Smooth muscle cell (in vitro differentiated cells): ENCODE data around the gene ZBTB43. TPM values are rescaled to one million over a fixed set of nuclear protein-coding genes. Genes with fewer than 3 reads are reported as not detected.

Experiments
- DNase-seq: peaks from one replicate; lab custom pipeline; 2025; ENCODE audit not compliant: unreplicated experiment; lab: John Stamatoyannopoulos, UW
- H2AFZ ChIP-seq: fragments of 200-600 bp; sonication (generic); 2 replicates; pipeline ENCODE4 v1.6.0; 2016; ENCODE audit warnings: antibody characterized with exemption, low read depth, mild to moderate bottlenecking
- H3F3A ChIP-seq: fragments of 200-600 bp; sonication (generic); 2 replicates; pipeline ENCODE4 v1.6.0; 2017; ENCODE audit warnings: antibody characterized with exemption, low read depth
- H3K27ac ChIP-seq: fragments of 200-600 bp; sonication (generic); 2 replicates; pipeline ENCODE4 v1.5.1; 2016; ENCODE audit warnings: low read depth, mild to moderate bottlenecking
- H3K27me3 ChIP-seq: fragments of 200-600 bp; sonication (generic); 2 replicates; pipeline ENCODE4 v1.6.1; 2016; ENCODE audit warnings: low read depth, mild to moderate bottlenecking
- H3K36me3 ChIP-seq: fragments of 200-600 bp; sonication (generic); 2 replicates; pipeline ENCODE4 v1.5.1; 2016; ENCODE audit warnings: low read depth
- H3K4me1 ChIP-seq: fragments of 200-600 bp; sonication (generic); 2 replicates; pipeline ENCODE4 v1.5.1; 2016; ENCODE audit warnings: low read depth
- H3K4me2 ChIP-seq: fragments of 200-600 bp; sonication (generic); 2 replicates; pipeline ENCODE4 v1.6.0; 2016; ENCODE audit warnings: mild to moderate bottlenecking
- H3K4me3 ChIP-seq: fragments of 200-600 bp; sonication (generic); 2 replicates; pipeline ENCODE4 v1.5.1; 2016; ENCODE audit warnings: mild to moderate bottlenecking
- H3K79me2 ChIP-seq: fragments of 200-600 bp; sonication (generic); 2 replicates; pipeline ENCODE4 v1.6.0; 2016; ENCODE audit warnings: low read depth, mild to moderate bottlenecking
- H3K9ac ChIP-seq: fragments of 200-600 bp; sonication (generic); 2 replicates; pipeline ENCODE4 v1.6.0; 2016; ENCODE audit warnings: low read depth
- H3K9me3 ChIP-seq: fragments of 200-600 bp; sonication (generic); replicated peaks from 2 replicates; pipeline ENCODE4 v1.5.1; 2016; ENCODE audit warnings: low read depth
- H4K20me1 ChIP-seq: fragments of 200-600 bp; sonication (generic); 2 replicates; pipeline ENCODE4 v1.6.0; 2016; ENCODE audit warnings: low read depth
- CTCF ChIP-seq: fragments of 200-600 bp; sonication (generic); IDR thresholded peaks from 2 replicates; pipeline ENCODE4 v1.5.1; 2017; ENCODE audit warnings: borderline replicate concordance, mild to moderate bottlenecking, antibody characterized with exemption; ENCODE audit not compliant: insufficient read depth, poor library complexity, severe bottlenecking
- WGBS: methylation state at CpG from one replicate; pipeline ENCODE4 v1.1.7; 2016; ENCODE audit warnings: low lambda C conversion rate; 5-methylcytosine and 5-hydroxymethylcytosine counted together
- polyA plus RNA-seq: library from polyadenylated mRNA; unstranded; fragments of >200 nt; fragmentation: Nextera tagmentation; extraction: Ambion mirVana; gene quantifications from 2 replicates; pipeline ENCODE4 v1.2.1, GENCODE V29; 2016
- total RNA-seq: library from RNA; depleted of rRNA; stranded (reverse); fragments of >200 nt; gene quantifications from 2 replicates; pipeline ENCODE4 v1.2.3, GENCODE V29; 2014

ZBTB43 gene
- total and polyA plus RNA-seq, 2 experiments from 2014 or later: 11.5 to 12.3 TPM

GRCh38 chr9:126875756-126876510 lies 71.1 kb downstream of the ZBTB43 start:
- Histone ChIP-seq H2AFZ (no peak overlapping the region), H3K79me2 (peaks cover 55% of the 10 kb centered on the region), H3K9me3 (no peaks in the 10 kb centered on the region), H3K36me3 (peaks cover 9% of the 10 kb centered on the region), H3K4me3 (no peak overlapping the region), H3K4me1 (no peaks in the 10 kb centered on the region), H4K20me1 (peaks cover 98% of the 10 kb centered on the region), H3K9ac (no peak overlapping the region), H3K4me2 (no peak overlapping the region), H3K27me3 (no peaks in the 10 kb centered on the region), H3K27ac (no peak overlapping the region), H3F3A (peaks cover 8% of the 10 kb centered on the region)
- no peak for TF ChIP-seq CTCF
- DNase-seq: no peak
- 87% methylated on average over 3 of the region's 4 CpGs for WGBS

GRCh38 chr9:126876531-126876930 lies 71.7 kb downstream of the ZBTB43 start:
- Histone ChIP-seq H3K79me2 (peaks cover 54% of the 10 kb centered on the region), H3F3A (peaks cover 8% of the 10 kb centered on the region), H4K20me1 (peaks cover 98% of the 10 kb centered on the region), H3K9me3 (no peaks in the 10 kb centered on the region), H2AFZ (no peak overlapping the region), H3K36me3 (peaks cover 11% of the 10 kb centered on the region), H3K27me3 (no peaks in the 10 kb centered on the region), H3K4me2 (no peak overlapping the region), H3K9ac (no peak overlapping the region), H3K4me3 (no peak overlapping the region), H3K4me1 (no peaks in the 10 kb centered on the region), H3K27ac (no peak overlapping the region)
- no peak for DNase-seq
- 96% methylated on average over 4 of the region's 4 CpGs for WGBS
- no peak for TF ChIP-seq CTCF

GRCh38 chr9:126877418-126877817 lies 72.6 kb downstream of the ZBTB43 start:
- DNase-seq: no peak
- Histone ChIP-seq H4K20me1 (peaks cover 98% of the 10 kb centered on the region), H3K36me3 (peaks cover 11% of the 10 kb centered on the region), H3F3A (peaks cover 8% of the 10 kb centered on the region), H3K27me3 (no peaks in the 10 kb centered on the region), H3K4me2 (no peak overlapping the region), H3K9ac (no peak overlapping the region), H2AFZ (no peak overlapping the region), H3K4me3 (no peak overlapping the region), H3K79me2 (peaks cover 51% of the 10 kb centered on the region), H3K27ac (no peak overlapping the region), H3K4me1 (peaks cover under 1% of the 10 kb centered on the region), H3K9me3 (no peaks in the 10 kb centered on the region)
- 98% methylated on average over 9 of the region's 9 CpGs for WGBS
- TF ChIP-seq CTCF: no peak

GRCh38 chr9:126879288-126879687 lies 74.4 kb downstream of the ZBTB43 start:
- no peak for DNase-seq
- WGBS: 93% methylated on average over 9 of the region's 9 CpGs
- TF ChIP-seq CTCF: no peak
- H3K4me1 ChIP-seq: peaks cover 8% of the 10 kb centered on the region
- no peak overlapping the region for H2AFZ ChIP-seq
- no peak overlapping the region for H3K4me2 ChIP-seq
- no peak overlapping the region for H3K9ac ChIP-seq
- peaks cover 8% of the 10 kb centered on the region for H3F3A ChIP-seq
- H4K20me1 ChIP-seq: peaks cover 98% of the 10 kb centered on the region
- H3K9me3 ChIP-seq: no peaks in the 10 kb centered on the region
- H3K27me3 ChIP-seq: no peaks in the 10 kb centered on the region
- peaks cover 47% of the 10 kb centered on the region for H3K79me2 ChIP-seq
- peaks cover 11% of the 10 kb centered on the region for H3K36me3 ChIP-seq
- H3K27ac ChIP-seq: no peak overlapping the region
- no peak overlapping the region for H3K4me3 ChIP-seq
